ENCODE data around the gene PARD6G.

- TF ChIP-seq CTCF (IDR thresholded peaks at IDR 0.05) (no peak), POLR2A (IDR thresholded peaks at IDR 0.05) (no peak)
These were observed 48.9 kb downstream of the PARD6G start for GRCh38 chr18:80198391-80198790.
